Mesenchymal stem cell (in vitro differentiated cells and primary cell): ENCODE measurements around the gene SETD1A.

ENCODE experiments used
- DNase-seq: peaks from one replicate; pipeline ENCODE4 v3.0.0-alpha.2; 2013
- H2AFZ ChIP-seq: one replicate; pipeline ENCODE4 v1.6.1; 2013; ENCODE audit warnings: low read depth, mild to moderate bottlenecking, control low read depth, inconsistent platforms, low read length, moderate library complexity
- H2AK5ac ChIP-seq: 2 replicates; pipeline ENCODE4 v1.6.1; 2013; ENCODE audit warnings: low read length, moderate library complexity, mild to moderate bottlenecking, inconsistent platforms; ENCODE audit not compliant: severe bottlenecking
- H2BK120ac ChIP-seq: one replicate; pipeline ENCODE4 v1.6.1; 2013; ENCODE audit warnings: low read depth, mild to moderate bottlenecking, inconsistent platforms, low read length, moderate library complexity
- H2BK12ac ChIP-seq, 2 experiments: one replicate each; pipeline ENCODE4 v1.6.1; 2013; ENCODE audit warnings: inconsistent platforms in 2 of 2, low read length in 2 of 2, mild to moderate bottlenecking in 2 of 2, moderate library complexity in 2 of 2, control low read depth in 1 of 2
- H2BK15ac ChIP-seq: one replicate; pipeline ENCODE4 v1.6.1; 2013; ENCODE audit warnings: mild to moderate bottlenecking, low read depth, inconsistent platforms; ENCODE audit not compliant: poor library complexity, severe bottlenecking
- H2BK5ac ChIP-seq: 2 replicates; pipeline ENCODE4 v1.6.1; 2013; ENCODE audit warnings: low read depth, mild to moderate bottlenecking, low read length, control low read depth, inconsistent platforms; ENCODE audit not compliant: poor library complexity, severe bottlenecking
- H3K14ac ChIP-seq, 2 experiments: one replicate each; pipeline ENCODE4 v1.6.1; 2013; ENCODE audit warnings: inconsistent platforms in 2 of 2, low read length in 2 of 2, control low read depth in 1 of 2, mild to moderate bottlenecking in 1 of 2, moderate library complexity in 1 of 2
- H3K18ac ChIP-seq, 2 experiments: one replicate each; pipeline ENCODE4 v1.6.1; 2013; ENCODE audit warnings: inconsistent platforms in 2 of 2, low read length in 2 of 2, control low read depth in 1 of 2, low read depth in 1 of 2, mild to moderate bottlenecking in 1 of 2
- H3K23ac ChIP-seq, 2 experiments: one replicate each; pipeline ENCODE4 v1.6.1; 2013; ENCODE audit warnings: inconsistent platforms in 2 of 2, low read length in 2 of 2, mild to moderate bottlenecking in 2 of 2, moderate library complexity in 2 of 2, control low read depth in 1 of 2
- H3K27ac ChIP-seq: 2 replicates; pipeline ENCODE4 v1.5.1; 2013; ENCODE audit warnings: mild to moderate bottlenecking, moderate library complexity, low read length, control low read depth, inconsistent platforms; ENCODE audit not compliant: poor library complexity, severe bottlenecking
- H3K27me3 ChIP-seq, 2 experiments: 2 replicates each; pipeline versions ENCODE4 v1.6.1 to v1.7.0; 2013; ENCODE audit warnings: low read length in 2 of 2, mild to moderate bottlenecking in 2 of 2, moderate library complexity in 2 of 2, control low read depth in 1 of 2, inconsistent platforms in 1 of 2; ENCODE audit not compliant: control insufficient read depth in 1 of 2, insufficient read depth in 1 of 2
- H3K36me3 ChIP-seq, 2 experiments: 2 replicates each; pipeline versions ENCODE4 v1.6.1 to v1.7.0; 2013; ENCODE audit warnings: low read length in 2 of 2, control low read depth in 1 of 2, inconsistent platforms in 1 of 2, low read depth in 1 of 2, mild to moderate bottlenecking in 1 of 2; ENCODE audit not compliant: insufficient read depth in 2 of 2, control insufficient read depth in 1 of 2
- H3K4ac ChIP-seq, 2 experiments: one replicate each; pipeline ENCODE4 v1.6.1; 2013; ENCODE audit warnings: inconsistent platforms in 2 of 2, low read length in 2 of 2, mild to moderate bottlenecking in 2 of 2, moderate library complexity in 2 of 2, control low read depth in 1 of 2, low read depth in 1 of 2
- H3K4me1 ChIP-seq: 2 replicates; pipeline ENCODE4 v1.6.1; 2013; ENCODE audit warnings: low read depth, low read length, control low read depth; ENCODE audit not compliant: control insufficient read depth, insufficient read depth
- H3K4me2 ChIP-seq: 2 replicates; pipeline ENCODE4 v1.6.1; 2013; ENCODE audit warnings: low read length, mild to moderate bottlenecking, inconsistent platforms; ENCODE audit not compliant: poor library complexity, severe bottlenecking
- H3K4me3 ChIP-seq, 2 experiments: 2 replicates each; pipeline versions ENCODE4 v1.5.1 to v1.7.0; 2013; ENCODE audit warnings: low read length in 2 of 2, mild to moderate bottlenecking in 2 of 2, control low read depth in 1 of 2, low read depth in 1 of 2; ENCODE audit not compliant: insufficient read depth in 1 of 2
- H3K79me1 ChIP-seq: replicated peaks from 2 replicates; pipeline ENCODE4 v1.6.1; 2013; ENCODE audit warnings: mild to moderate bottlenecking, control low read depth, low read length, inconsistent platforms; ENCODE audit not compliant: poor library complexity, severe bottlenecking
- H3K9ac ChIP-seq: 2 replicates; pipeline ENCODE4 v1.7.0; 2013; ENCODE audit warnings: mild to moderate bottlenecking, low read length, moderate library complexity
- H3K9me3 ChIP-seq: 2 replicates; pipeline ENCODE4 v1.7.0; 2013; ENCODE audit warnings: mild to moderate bottlenecking, low read length; ENCODE audit not compliant: control insufficient read depth
- H4K8ac ChIP-seq: one replicate; pipeline ENCODE4 v1.6.1; 2013; ENCODE audit warnings: inconsistent platforms, mild to moderate bottlenecking, low read length, moderate library complexity
- H4K91ac ChIP-seq: one replicate; pipeline ENCODE4 v1.6.1; 2013; ENCODE audit warnings: mild to moderate bottlenecking, low read length, inconsistent platforms
- WGBS: methylation state at CpG from one replicate; pipeline ENCODE4 v1.1.7; 2013; ENCODE audit warnings: mixed read lengths; 5-methylcytosine and 5-hydroxymethylcytosine counted together

Gene SETD1A

GRCh38 chr16:31006589-31006988 lies 49.0 kb downstream of the SETD1A start:
- H3K9ac ChIP-seq, result no peak overlapping the region

DNA sequence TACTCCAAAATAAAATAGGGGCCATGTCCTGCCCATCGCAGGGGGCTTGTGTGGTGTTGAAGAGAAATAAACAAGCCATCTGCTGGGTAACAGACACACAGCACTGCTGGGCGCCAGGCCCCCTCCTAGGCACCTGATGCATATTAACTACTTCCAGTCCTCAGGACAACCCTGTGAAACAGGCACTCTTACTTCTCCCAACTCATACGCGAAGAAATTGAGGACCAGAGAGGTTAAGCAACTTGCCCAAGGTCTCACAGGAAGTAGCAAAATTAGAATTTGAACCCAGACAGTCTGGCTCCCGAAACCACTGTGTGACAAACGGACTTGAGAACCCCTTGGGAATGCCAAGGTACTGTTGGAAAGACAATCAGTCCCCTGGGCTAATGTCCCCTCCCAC lies 50.1 kb downstream of the SETD1A start:
- H2BK120ac ChIP-seq, result no peak overlapping the region
- H3K9me3 ChIP-seq, result no peaks in the 10 kb centered on the region
- H4K8ac ChIP-seq, result no peak overlapping the region
- H2AFZ ChIP-seq, result no peak overlapping the region
- WGBS, result 71% methylated on average over 6 of the region's 6 CpGs
- H3K79me1 ChIP-seq, result peaks cover 9% of the 10 kb centered on the region
- no peak overlapping the region for H2BK5ac ChIP-seq
- no peak for DNase-seq
- no peak overlapping the region for H4K91ac ChIP-seq
- H3K4me1 ChIP-seq, result peaks cover 38% of the 10 kb centered on the region
- H3K18ac ChIP-seq, result no peak overlapping the region
- H3K27ac ChIP-seq, result no peak overlapping the region
- H2BK12ac ChIP-seq, result no peak overlapping the region
- H3K14ac ChIP-seq, result no peak overlapping the region
- H3K27me3 ChIP-seq, result peaks cover 5 to 17% of the 10 kb centered on the region in 2 experiments
- no peak overlapping the region for H3K4ac ChIP-seq
- peak overlapping the region; percentile 77 for H2AK5ac ChIP-seq
- H3K4me2 ChIP-seq, result no peak overlapping the region
- no peak overlapping the region for H3K9ac ChIP-seq
- H3K4me3 ChIP-seq, result no peak overlapping the region
- H3K23ac ChIP-seq, result no peak overlapping the region
- no peaks in the 10 kb centered on the region for H3K36me3 ChIP-seq
- H2BK15ac ChIP-seq, result no peak overlapping the region

More at GRCh38 chr16:31006589-31006988, 49.0 kb downstream of the SETD1A start:
- H3K9me3 ChIP-seq, result no peaks in the 10 kb centered on the region
- no peak overlapping the region for H3K4me3 ChIP-seq
- peaks cover 16% of the 10 kb centered on the region for H3K79me1 ChIP-seq
- no peak overlapping the region for H3K4ac ChIP-seq
- H2BK120ac ChIP-seq, result no peak overlapping the region
- no peak overlapping the region for H2BK5ac ChIP-seq
- H2BK15ac ChIP-seq, result no peak overlapping the region
- no peak overlapping the region for H3K23ac ChIP-seq
- no peak overlapping the region for H3K4me2 ChIP-seq
- no peaks in the 10 kb centered on the region for H3K36me3 ChIP-seq
- no peak overlapping the region for H2AFZ ChIP-seq
- H2BK12ac ChIP-seq, result no peak overlapping the region
- no peak overlapping the region for H2AK5ac ChIP-seq
- H3K4me1 ChIP-seq, result peaks cover 41% of the 10 kb centered on the region
- WGBS, result 95% methylated on average over 8 of the region's 8 CpGs
- no peak overlapping the region for H4K91ac ChIP-seq
- H3K14ac ChIP-seq, result no peak overlapping the region
- no peak for DNase-seq
- H4K8ac ChIP-seq, result no peak overlapping the region
- H3K27ac ChIP-seq, result no peak overlapping the region
- H3K18ac ChIP-seq, result no peak overlapping the region
- peaks cover 0 to 8% of the 10 kb centered on the region in 2 experiments for H3K27me3 ChIP-seq

GRCh38 chr16:31008149-31008548 lies 50.6 kb downstream of the SETD1A start:
- no peak overlapping the region for H3K4me3 ChIP-seq
- no peak overlapping the region for H3K23ac ChIP-seq
- peaks cover 35% of the 10 kb centered on the region for H3K4me1 ChIP-seq
- WGBS, result 28% methylated on average over 6 of the region's 6 CpGs
- no peak overlapping the region for H3K4ac ChIP-seq
- no peak overlapping the region for H2AFZ ChIP-seq
- peak; percentile 62 for DNase-seq
- H2BK12ac ChIP-seq, result no peak overlapping the region
- no peak overlapping the region for H4K8ac ChIP-seq
- no peaks in the 10 kb centered on the region for H3K9me3 ChIP-seq
- peaks cover 9% of the 10 kb centered on the region for H3K79me1 ChIP-seq
- no peak overlapping the region for H4K91ac ChIP-seq
- H3K27me3 ChIP-seq, result peaks cover 5 to 17% of the 10 kb centered on the region in 2 experiments
- no peak overlapping the region for H2BK5ac ChIP-seq
- H3K36me3 ChIP-seq, result no peaks in the 10 kb centered on the region
- no peak overlapping the region for H2BK15ac ChIP-seq
- no peak overlapping the region for H3K18ac ChIP-seq
- H2AK5ac ChIP-seq, result peak overlapping the region; percentile 11
- no peak overlapping the region for H3K4me2 ChIP-seq
- peak overlapping the region; percentile 57 for H3K9ac ChIP-seq
- no peak overlapping the region for H3K14ac ChIP-seq
- no peak overlapping the region for H2BK120ac ChIP-seq
- no peak overlapping the region for H3K27ac ChIP-seq

DNA sequence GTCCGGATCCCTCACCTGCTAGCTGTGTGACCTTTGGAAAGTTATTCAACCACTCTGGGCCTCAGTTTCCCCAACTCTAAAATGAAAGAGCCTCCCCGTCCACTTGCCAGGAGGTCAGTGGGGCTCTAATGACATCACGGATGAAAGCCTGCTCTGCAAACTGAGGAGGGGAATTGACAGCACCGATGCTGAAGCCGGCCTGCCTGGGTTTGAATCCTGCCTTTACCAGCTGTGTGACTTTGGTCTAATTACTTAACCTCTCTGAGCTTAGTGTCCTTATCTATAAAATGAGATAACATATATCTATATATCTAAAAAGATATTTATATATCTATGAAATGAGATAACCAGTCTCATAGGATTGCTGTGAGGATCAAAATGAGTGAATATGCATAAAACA lies 51.0 kb downstream of the SETD1A start:
- H3K4ac ChIP-seq, result no peak overlapping the region
- H3K14ac ChIP-seq, result no peak overlapping the region
- no peak overlapping the region for H3K4me2 ChIP-seq
- no peak overlapping the region for H4K91ac ChIP-seq
- H2BK12ac ChIP-seq, result no peak overlapping the region
- H2BK15ac ChIP-seq, result no peak overlapping the region
- H3K9me3 ChIP-seq, result no peaks in the 10 kb centered on the region
- no peak overlapping the region for H3K18ac ChIP-seq
- no peaks in the 10 kb centered on the region for H3K36me3 ChIP-seq
- H4K8ac ChIP-seq, result no peak overlapping the region
- peaks cover 7% of the 10 kb centered on the region for H3K79me1 ChIP-seq
- no peak overlapping the region for H3K23ac ChIP-seq
- peak overlapping the region; percentile 72 for H3K9ac ChIP-seq
- WGBS, result 88% methylated on average over 5 of the region's 5 CpGs
- peak overlapping the region; percentile 11 for H2AK5ac ChIP-seq
- no peak overlapping the region for H3K4me3 ChIP-seq
- H3K4me1 ChIP-seq, result peaks cover 34% of the 10 kb centered on the region
- H2BK120ac ChIP-seq, result no peak overlapping the region
- no peak overlapping the region for H2BK5ac ChIP-seq
- DNase-seq, result no peak
- peaks cover 5 to 17% of the 10 kb centered on the region in 2 experiments for H3K27me3 ChIP-seq
- no peak overlapping the region for H3K27ac ChIP-seq
- H2AFZ ChIP-seq, result no peak overlapping the region
